ENCODE data around the gene KLLN.
A peak's percentile ranks its signal among the peaks of the same experiment; 100 is the strongest.
"Not testable (repeated sequence)": the region's sequence is repeated elsewhere in the genome, so short reads cannot be mapped to it uniquely, and the experiment has no call there.

The KLLN gene, protein sequence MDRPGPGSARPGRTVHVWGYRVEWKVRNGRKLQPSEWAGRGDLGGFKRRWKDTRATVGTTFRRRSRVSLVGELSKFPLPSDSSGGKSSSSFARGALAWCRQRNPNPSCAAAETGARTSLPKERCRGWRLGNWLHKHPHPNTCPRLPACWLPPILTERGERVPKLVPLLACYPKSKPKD

GRCh38 chr10:87863053-87863943 is at the start of gene KLLN, which contains the start of gene PTEN:
Gene KLLN (minus strand): TSS chr10:87863533. CDS start chr10:87862487, 1,046 bp downstream.
Gene PTEN (plus strand): TSS chr10:87863625. CDS start chr10:87864470, 845 bp downstream.
- peak; percentile 52 to 64 for DNase-seq (ENCODE audit: low read depth in 2 of 2)

DNA sequence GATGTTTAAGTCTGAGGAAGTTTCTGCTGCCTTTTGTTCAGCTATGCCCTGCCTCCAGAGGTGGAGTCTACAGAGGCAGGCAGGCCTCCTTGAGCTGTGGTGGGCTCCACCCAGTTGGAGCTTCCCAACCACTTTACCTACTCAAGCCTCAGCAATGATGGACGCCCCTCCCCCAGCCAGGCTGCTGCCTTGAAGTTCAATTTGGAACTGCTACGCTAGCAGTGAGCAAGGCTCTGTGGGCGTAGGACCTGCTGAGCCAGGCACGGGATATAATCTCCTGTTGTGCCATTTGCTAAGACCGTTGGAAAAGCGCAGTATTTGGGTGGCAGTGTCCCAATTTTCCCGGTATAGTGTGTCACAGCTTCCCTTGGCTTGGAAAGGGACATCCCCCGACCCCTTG is 40.1 kb upstream of the KLLN start:
- not testable (repeated sequence) for DNase-seq (ENCODE audit: low read depth in 2 of 2)

DNA sequence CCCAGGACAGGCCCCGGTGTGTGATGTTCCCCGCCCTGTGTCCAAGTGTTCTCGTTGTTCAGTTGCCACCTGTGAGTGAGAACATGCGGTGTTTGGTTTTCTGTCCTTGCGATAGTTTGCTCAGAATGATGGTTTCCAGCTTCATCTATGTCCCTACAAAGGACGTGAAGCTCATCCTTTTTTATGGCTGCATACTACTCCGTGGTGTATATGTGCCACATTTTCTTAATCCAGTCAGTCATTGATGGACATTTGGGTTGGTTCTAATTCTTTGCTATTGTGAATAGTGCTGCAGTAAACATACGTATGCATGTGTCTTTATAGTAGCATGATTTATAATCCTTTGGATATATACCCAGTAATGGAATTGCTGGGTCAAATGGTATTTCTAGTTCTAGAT is 34.6 kb upstream of the KLLN start:
- not testable (repeated sequence) for DNase-seq (ENCODE audit: low read depth in 2 of 2)

DNA sequence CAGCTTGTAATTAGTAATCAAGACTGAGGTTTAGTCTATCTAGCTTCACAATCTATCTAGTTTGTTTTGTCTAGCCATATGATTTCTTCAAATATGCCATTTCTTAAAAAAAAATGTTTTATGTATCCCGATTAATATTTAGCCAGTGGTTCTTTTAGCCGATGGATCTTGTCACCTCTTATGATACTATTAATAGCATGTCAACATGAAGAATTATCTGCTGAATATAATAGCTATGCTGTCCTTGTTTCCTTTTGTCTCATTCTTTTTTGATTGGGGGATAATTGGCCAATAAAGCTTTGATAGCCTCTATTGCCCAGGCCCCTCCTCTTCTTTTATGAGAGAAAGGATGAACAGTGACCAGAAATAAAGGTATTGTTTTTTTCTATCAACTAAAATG is 32.9 kb upstream of the KLLN start:
- DNase-seq (ENCODE audit: low read depth in 2 of 2): no peak

- DNase-seq (ENCODE audit: low read depth in 2 of 2): no peak
These were observed 32.1 kb upstream of the KLLN start for GRCh38 chr10:87895430-87895829.

GRCh38 chr10:87887548-87888289 is 24.4 kb upstream of the KLLN start:
- no peak for DNase-seq (ENCODE audit: low read depth in 2 of 2)

DNA sequence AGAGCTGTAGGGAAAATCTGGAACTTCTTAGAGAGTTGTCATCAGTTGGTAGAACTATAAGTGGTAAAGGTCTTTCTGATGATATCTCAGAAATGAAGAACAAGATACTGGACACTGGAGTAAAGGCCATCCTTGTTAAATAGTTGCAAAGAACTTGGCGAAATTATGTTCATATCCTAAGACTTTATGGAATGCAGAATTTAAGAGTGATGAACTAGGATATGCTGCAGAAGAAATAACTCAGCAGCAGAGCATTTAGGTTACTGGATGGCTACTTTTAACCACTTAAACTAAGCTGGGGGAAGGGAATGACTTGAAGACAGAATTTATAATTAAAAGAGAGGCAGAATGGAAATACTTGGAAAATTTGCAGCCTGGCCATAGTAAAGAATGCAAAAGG is 23.8 kb upstream of the KLLN start:
- DNase-seq (ENCODE audit: low read depth in 2 of 2): no peak

DNA sequence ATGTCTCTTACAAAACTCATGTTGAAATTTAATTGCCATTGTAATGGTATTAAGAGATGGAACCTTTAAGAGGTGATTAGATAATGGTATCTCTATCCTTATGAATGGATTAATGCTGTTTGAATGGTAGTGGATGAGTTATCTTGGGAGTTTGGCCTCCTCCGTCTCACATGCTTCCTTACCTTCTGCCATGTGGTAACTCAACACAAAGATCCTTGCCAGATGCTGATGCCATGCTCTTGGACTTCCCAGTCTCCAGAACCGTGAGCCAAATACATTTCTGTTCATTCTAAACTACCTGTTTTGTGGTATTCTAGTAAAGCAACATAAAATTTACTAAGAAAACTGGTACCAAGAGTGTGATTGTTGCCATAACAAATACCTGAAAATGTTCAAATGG is 23.3 kb upstream of the KLLN start:
- DNase-seq (ENCODE audit: low read depth in 2 of 2): no peak

- no peak for DNase-seq (ENCODE audit: low read depth in 2 of 2)
These were observed 19.4 kb upstream of the KLLN start for GRCh38 chr10:87882555-87883294.

- DNase-seq (ENCODE audit: low read depth in 2 of 2): not testable (repeated sequence)
These were observed 18.2 kb upstream of the KLLN start for GRCh38 chr10:87881373-87882059.

DNA sequence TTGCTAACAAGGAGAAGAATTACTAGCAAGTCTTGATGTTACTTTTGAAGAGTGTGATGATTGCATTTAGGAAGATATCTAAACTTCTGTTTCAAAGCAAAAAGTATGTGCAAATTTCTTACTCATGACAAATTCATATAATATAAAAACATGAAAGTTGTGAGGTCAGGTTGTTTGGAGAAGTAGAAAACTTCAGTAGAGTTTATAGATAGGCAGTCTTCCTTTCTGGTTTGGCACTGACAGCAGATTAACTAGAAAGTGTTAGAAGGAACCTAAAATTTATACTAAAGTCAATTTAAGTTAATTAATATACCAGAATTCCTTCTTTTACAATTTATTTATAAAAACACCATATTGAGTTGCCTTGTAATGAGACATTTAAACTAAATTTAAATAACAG is 17.0 kb upstream of the KLLN start:
- DNase-seq (ENCODE audit: low read depth in 2 of 2): no peak

DNA sequence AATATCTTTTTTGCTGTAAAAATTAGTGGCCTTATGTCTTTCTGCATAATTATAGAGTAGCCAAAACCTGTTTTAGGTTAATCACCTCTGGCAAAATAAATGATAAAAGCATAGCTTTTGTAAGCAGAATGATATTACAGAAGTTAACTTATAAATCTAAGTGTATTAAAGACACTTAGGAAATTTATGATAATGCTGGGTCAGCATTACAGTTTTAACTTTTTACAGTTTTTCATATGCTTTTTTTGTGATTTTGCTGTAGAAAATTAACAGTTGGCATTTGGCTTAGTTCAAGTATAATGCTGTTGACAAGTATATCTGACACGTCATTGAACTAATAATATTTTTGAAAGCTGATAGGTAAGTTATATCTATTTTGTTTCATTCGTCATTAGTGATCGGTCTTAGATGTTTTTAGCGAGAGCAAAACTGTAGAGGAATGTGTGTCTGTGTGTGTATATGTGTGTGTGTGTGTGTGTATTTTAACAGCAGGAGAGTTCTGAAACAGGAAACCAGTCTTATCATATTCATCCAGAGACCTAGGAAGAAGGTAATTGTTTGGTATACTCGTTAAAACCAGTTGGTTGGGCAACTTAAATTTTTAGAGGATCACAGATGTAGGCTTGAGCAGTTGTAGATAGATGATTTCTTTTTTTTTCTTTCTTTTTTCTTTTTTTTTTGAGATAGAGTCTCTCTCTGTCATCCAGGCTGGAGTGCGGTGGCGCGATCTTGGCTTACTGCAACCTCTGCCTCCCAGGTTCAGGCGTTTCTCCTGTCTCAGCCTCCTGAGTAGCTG is 15.5 kb upstream of the KLLN start:
- DNase-seq (ENCODE audit: low read depth in 2 of 2): no peak

DNA sequence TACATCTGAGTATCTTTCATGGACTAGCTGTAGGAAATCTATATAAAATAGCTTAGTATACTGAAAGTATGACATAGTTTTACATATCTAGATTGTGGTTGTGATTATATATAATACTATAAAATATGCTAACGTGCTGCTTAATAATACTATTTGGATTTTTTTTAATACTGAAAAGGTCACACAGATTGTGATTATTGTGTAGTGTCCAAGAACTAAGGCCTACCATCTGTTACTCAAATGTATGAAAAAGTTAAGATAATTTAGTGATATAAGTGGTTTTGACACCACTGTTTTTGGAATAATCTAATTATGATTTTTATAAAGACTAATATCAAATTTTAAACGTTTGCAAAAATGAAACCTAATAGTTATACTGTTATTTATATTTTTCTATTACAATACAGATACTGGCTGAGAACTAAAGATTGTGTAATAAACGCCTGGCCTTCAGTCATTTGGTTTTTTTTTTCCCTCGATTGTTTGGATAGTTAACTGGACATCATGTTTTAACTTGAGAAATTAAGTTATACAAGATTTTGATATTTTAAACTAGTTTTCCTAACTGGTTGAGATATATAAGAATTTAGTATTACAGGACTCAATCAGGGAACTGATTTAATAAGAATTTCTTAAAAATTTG is 12.7 kb upstream of the KLLN start:
- DNase-seq (ENCODE audit: low read depth in 2 of 2): no peak

DNA sequence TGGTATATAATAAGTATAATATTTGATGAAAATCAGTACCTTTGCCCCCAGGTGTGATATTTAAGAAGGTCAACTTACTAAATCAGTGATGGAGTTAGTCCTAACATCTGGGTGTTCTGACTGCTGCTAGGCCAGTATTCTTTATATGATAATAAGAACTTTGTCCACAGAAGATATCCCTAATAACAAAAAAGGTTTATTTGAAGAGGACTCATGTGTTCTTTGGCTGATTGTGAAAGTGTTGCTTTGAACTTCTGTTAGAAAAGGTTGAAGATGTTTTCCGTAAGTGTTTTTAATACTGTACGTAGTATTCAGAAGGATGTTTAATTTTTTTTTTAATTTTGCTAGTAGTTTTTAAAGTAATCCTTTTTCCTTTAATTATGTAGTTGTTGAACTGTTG is 10.3 kb upstream of the KLLN start:
- DNase-seq (ENCODE audit: low read depth in 2 of 2): no peak

DNA sequence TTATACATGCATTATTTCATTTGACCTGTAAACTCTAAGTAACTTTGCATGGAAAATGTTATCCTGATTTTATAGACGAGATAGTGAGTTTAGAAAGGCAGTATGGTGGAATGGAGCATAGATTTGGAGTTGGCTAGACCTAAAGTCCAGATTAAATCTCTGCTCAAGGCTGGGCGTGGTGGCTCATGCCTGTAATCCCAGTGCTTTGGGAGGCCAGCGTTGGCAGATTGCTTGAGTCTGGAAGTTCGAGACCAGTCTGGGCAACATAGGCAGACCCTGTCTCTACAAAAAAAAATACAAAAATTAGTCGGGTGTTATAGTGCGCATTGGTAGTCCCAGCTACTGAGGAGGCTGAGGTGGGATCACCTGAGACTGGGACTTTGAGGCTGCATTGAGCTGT is 9.5 kb upstream of the KLLN start:
- no peak for DNase-seq (ENCODE audit: low read depth in 2 of 2)

GRCh38 chr10:87869773-87870551 is 6.6 kb upstream of the KLLN start:
- DNase-seq (ENCODE audit: low read depth in 2 of 2): no peak

- DNase-seq (ENCODE audit: low read depth in 2 of 2): not testable (repeated sequence)
These were observed 5.8 kb upstream of the KLLN start for GRCh38 chr10:87869139-87869538.

GRCh38 chr10:87868277-87868676 is 4.9 kb upstream of the KLLN start:
- no peak for DNase-seq (ENCODE audit: low read depth in 2 of 2)

- no peak for DNase-seq (ENCODE audit: low read depth in 2 of 2)
These were observed 4.1 kb upstream of the KLLN start for GRCh38 chr10:87867453-87867852.

All from stimulated activated CD8-positive, alpha-beta memory T cell treated with anti-CD3 and anti-CD28 coated beads, Interleukin-2, amount 100 ng/mL, for 1 hour (primary cell).